Tibial artery (tissue), 4 donors: ENCODE measurements around the gene GET4.
A peak's percentile ranks its signal among the peaks of the same experiment; 100 is the strongest.

ENCODE experiments used
- DNase-seq, 2 donors: peaks; one replicate each; pipeline ENCODE4 v3.0.0-alpha.2; 2019
- H3K27ac ChIP-seq, 2 donors: fragments of 200-600 bp; sonication (generic) in 1 of 2; 1 replicate in 1 of 2; 2 replicates in 1 of 2; pipeline ENCODE4 v1.5.1; 2018 to 2019; ENCODE audit warnings: mild to moderate bottlenecking in 1 of 2
- H3K27me3 ChIP-seq, 2 donors: fragments of 200-600 bp; sonication (generic) in 1 of 2; one replicate each; pipeline versions ENCODE4 v1.5.1 to v1.6.0; 2016 to 2019
- H3K36me3 ChIP-seq, 3 donors: fragments of 200-600 bp; sonication (generic) in 2 of 3; one replicate each; pipeline ENCODE4 v1.5.1; 2016 to 2019; ENCODE audit warnings: mild to moderate bottlenecking in 2 of 3
- H3K4me1 ChIP-seq, 4 donors: fragments of 200-600 bp; sonication (generic) in 2 of 4; 1 replicate in 3 of 4; 2 replicates in 1 of 4; pipeline ENCODE4 v1.5.1; 2016 to 2019
- H3K4me3 ChIP-seq, 2 donors: fragments of 200-600 bp; sonication (generic) in 1 of 2; 1 replicate in 1 of 2; 2 replicates in 1 of 2; pipeline ENCODE4 v1.5.1; 2018 to 2019; ENCODE audit warnings: mild to moderate bottlenecking in 2 of 2
- H3K9me3 ChIP-seq, 3 donors: fragments of 200-600 bp; sonication (generic) in 1 of 3; one replicate each; pipeline ENCODE4 v1.5.1; 2016 to 2019
- CTCF ChIP-seq, 2 experiments: fragments of 200-600 bp in 1 of 2; fragments of 450-650 bp in 1 of 2; IDR thresholded peaks; one replicate each; pipeline ENCODE4 v1.5.1; 2017 to 2019; ENCODE audit warnings: antibody characterized with exemption in 2 of 2, mild to moderate bottlenecking in 1 of 2, moderate library complexity in 1 of 2
- intact Hi-C: fragments of 100-400 bp; cut with DNase I; formaldehyde crosslinking; loops from one replicate; pipeline ENCODE4 v1.15.0; 2023; ENCODE audit warnings: low total_unique reads

Gene GET4

GRCh38 chr7:842431-843031 lies 33.8 kb upstream of the GET4 start:
- peak overlapping the region; percentile 70 to 73 for H3K27ac ChIP-seq
- H3K9me3 ChIP-seq = no peaks in the 10 kb centered on the region
- H3K4me3 ChIP-seq = no peak overlapping the region
- TF ChIP-seq CTCF (IDR thresholded peaks at IDR 0.05) = no peak
- DNase-seq = no peak
- H3K27me3 ChIP-seq = no peaks in the 10 kb centered on the region
- H3K4me1 ChIP-seq = peaks cover 0 to 50% (median 25%) of the 10 kb centered on the region in 4 donors
- intact Hi-C loops = no loop called here
- peaks cover 44 to 83% (median 57%) of the 10 kb centered on the region in 3 donors for H3K36me3 ChIP-seq

- Histone ChIP-seq H3K36me3 (peaks cover 44 to 83% (median 57%) of the 10 kb centered on the region in 3 donors), H3K9me3 (no peaks in the 10 kb centered on the region), H3K27ac (peak overlapping the region; percentile 70 to 73), H3K27me3 (no peaks in the 10 kb centered on the region), H3K4me3 (no peak overlapping the region), H3K4me1 (peaks cover 0 to 43% (median 23%) of the 10 kb centered on the region in 4 donors)
- DNase-seq = no peak
- intact Hi-C loops = no loop called here
- TF ChIP-seq CTCF (IDR thresholded peaks at IDR 0.05) = no peak
These were observed 33.1 kb upstream of the GET4 start for GRCh38 chr7:843230-843629.

- Histone ChIP-seq H3K4me1 (peaks cover 0 to 35% (median 18%) of the 10 kb centered on the region in 4 donors), H3K4me3 (no peak overlapping the region), H3K9me3 (no peaks in the 10 kb centered on the region), H3K27ac (peak overlapping the region in 1 of 2 donors; percentile 73), H3K36me3 (peaks cover 40 to 83% (median 57%) of the 10 kb centered on the region in 3 donors), H3K27me3 (no peaks in the 10 kb centered on the region)
- DNase-seq = no peak
- no peak for TF ChIP-seq CTCF (IDR thresholded peaks at IDR 0.05)
- intact Hi-C loops = no loop called here
These were observed 32.3 kb upstream of the GET4 start for GRCh38 chr7:844043-844442.

GRCh38 chr7:844514-844913 lies 31.8 kb upstream of the GET4 start:
- DNase-seq = no peak
- H3K27me3 ChIP-seq = no peaks in the 10 kb centered on the region
- no peak for TF ChIP-seq CTCF (IDR thresholded peaks at IDR 0.05)
- intact Hi-C loops = no loop called here
- H3K9me3 ChIP-seq = no peaks in the 10 kb centered on the region
- H3K27ac ChIP-seq = peak overlapping the region in 1 of 2 donors; percentile 73
- H3K36me3 ChIP-seq = peaks cover 40 to 83% (median 58%) of the 10 kb centered on the region in 3 donors
- H3K4me3 ChIP-seq = no peak overlapping the region
- H3K4me1 ChIP-seq = peaks cover 0 to 33% (median 18%) of the 10 kb centered on the region in 4 donors

- Histone ChIP-seq H3K4me1 (peaks cover 0 to 31% (median 18%) of the 10 kb centered on the region in 4 donors), H3K27me3 (no peaks in the 10 kb centered on the region), H3K9me3 (no peaks in the 10 kb centered on the region), H3K36me3 (peaks cover 41 to 83% (median 59%) of the 10 kb centered on the region in 3 donors), H3K4me3 (no peak overlapping the region), H3K27ac (no peak overlapping the region)
- DNase-seq = no peak
- intact Hi-C loops = no loop called here
- TF ChIP-seq CTCF (IDR thresholded peaks at IDR 0.05) = no peak
These were observed 31.3 kb upstream of the GET4 start for GRCh38 chr7:845091-845490.
